Stimulated activated CD4-positive, alpha-beta T cell treated with anti-CD3 and anti-CD28 coated beads, Interleukin-2, amount 100 ng/mL, for 48 hours (primary cell): ENCODE results near the gene CCDC150.
"Not testable (repeated sequence)": the region's sequence is repeated elsewhere in the genome, so short reads cannot be mapped to it uniquely, and the experiment has no call there.

Source experiments
- DNase-seq, 2 donors: peaks; one replicate each; pipeline ENCODE4 v3.0.0-alpha.2; 2020

The CCDC150 gene

GRCh38 chr2:196639180-196640030 lies at the start of gene CCDC150:
CCDC150 (plus strand) TSS chr2:196639715; CDS start chr2:196639767, 52 bp downstream.
- peak; percentile 88 to 90 for DNase-seq

DNA sequence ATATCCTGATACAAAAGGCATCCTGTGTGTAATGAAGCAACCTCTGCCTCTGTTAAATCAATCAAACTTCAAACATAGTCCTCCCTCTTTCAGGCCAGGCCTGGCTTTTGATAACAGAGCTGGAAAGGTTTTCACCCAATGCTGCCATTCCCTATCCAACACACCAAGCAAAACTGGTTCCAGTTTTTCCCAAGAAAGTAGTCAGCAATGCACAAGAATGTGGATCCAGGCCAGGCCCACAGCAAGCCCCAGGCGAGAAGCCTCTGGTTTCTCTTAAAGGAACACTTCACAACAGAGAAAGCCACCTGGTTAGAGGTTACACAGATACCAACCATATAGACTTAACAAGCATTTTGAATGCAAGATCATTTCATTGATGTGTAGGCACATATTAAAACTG lies 49.2 kb upstream of the CCDC150 start:
- no peak for DNase-seq

- no peak for DNase-seq
Observed at GRCh38 chr2:196591004-196591403, 48.5 kb upstream of the CCDC150 start.

GRCh38 chr2:196591621-196592022 lies 47.9 kb upstream of the CCDC150 start:
- no peak for DNase-seq

DNA sequence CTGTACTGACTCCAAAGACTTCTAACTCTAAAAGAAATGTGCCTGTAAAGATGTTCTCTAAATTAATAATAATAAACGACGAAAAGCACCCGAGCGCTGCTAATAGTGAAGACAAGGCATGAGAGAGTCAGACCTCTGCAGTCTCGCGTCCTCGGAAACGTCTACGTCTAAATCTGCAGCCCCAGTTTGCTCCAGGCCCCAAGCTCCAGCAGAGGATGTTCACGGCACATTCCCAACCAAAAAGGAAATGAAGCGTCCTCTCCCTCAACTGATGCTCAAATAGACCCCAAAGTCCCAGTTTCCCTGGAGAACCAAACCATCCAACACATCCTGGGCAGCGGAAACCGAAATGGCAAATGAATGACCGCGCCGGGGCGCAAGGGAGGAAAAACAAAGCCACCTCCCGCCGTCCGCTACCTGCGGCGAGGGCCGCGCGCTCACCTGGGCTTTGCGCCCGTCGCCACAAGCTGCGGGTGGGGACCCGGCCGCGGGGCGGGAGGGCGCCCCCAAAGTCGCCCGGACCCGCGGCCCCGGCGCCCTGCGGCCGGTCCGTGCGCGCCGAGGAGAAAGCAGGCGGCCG lies 47.1 kb upstream of the CCDC150 start:
- no peak for DNase-seq

GRCh38 chr2:196592911-196593881 lies 46.3 kb upstream of the CCDC150 start, which contains the start of gene HECW2:
HECW2 (minus strand) TSS chr2:196593554.
- peak in 1 of 2 donors; percentile 7 for DNase-seq

- no peak for DNase-seq
Observed at GRCh38 chr2:196594158-196594557, 45.4 kb upstream of the CCDC150 start.

DNA sequence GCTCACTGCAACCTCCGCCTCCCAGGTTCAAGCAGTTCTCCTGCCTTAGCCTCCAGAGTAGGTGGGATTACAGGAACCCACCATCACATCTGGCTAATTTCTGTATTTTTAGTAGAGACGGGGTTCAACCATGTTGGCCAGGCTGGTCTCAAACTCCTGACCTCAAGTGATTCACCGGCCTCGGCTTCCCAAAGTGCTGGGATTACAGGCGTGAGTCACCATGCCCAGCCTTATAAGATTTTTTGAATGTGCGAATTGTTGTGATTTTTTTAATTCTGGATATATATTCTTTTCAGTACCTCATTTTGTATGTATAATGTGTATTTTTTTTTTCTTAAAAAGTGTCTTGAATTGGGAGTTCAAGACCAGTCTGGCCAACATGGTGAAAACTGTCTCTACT lies 42.0 kb upstream of the CCDC150 start:
- no peak for DNase-seq

GRCh38 chr2:196598412-196598811 lies 41.1 kb upstream of the CCDC150 start:
- no peak for DNase-seq

DNA sequence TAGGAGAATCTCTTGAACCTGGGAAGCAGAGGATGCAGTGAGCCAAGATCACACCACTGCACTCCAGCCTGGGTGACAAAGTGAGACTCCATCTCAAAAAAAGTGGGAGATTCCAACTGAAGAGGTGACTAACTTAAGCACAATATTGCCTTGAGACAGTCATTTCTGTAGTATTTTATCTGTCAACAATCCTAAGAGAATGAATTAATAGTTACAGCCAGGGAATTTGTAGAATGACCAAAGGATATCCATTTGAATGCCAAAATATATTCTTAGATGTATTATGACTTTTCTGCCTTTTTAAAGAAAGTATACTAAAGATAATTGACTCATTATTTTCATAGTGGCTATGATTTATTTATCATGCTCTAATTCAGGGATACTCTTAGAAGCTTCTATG lies 40.7 kb upstream of the CCDC150 start:
- DNase-seq = no peak

DNA sequence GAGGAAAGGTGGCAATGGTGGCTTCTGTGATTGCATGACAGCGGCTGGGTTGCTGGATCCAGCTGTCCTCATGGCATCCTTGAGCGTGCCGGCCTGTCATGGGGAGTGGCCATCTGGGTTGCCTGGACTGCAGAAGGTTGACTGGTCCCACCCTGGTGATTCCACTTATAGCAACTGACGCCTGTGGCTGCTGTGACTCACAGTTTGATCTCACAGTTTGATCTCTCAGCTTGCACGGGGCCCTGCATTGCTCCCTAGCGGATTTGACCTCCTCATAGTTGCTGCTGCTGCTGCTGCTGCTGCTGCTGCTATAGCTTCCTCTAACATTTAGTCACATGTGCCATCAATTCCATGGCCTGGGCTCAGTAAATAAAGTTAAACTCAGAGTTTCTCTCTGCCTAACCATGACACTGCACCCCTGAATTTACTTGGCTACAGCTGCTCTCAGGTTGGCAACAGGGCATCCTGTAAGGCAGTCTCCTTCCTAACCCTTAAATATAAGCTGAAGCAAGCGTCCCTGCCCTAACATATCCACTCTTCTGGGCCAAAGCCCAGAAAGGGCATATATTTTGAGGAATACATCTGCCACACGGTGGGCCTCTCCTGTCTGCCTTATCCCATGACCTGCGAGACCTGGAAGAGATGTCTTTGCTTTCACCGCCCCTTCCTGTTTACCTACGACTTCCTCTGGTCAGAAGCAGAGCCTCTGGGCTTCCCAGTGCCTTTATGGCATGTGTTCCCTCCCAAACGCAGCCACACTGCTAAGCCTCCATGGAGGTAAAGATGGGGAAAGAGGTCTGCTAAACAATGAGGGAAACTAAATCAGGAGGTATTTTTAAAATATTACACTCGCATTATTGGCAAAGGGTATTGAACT lies 37.8 kb upstream of the CCDC150 start:
- DNase-seq = no peak

GRCh38 chr2:196604196-196604595 lies 35.3 kb upstream of the CCDC150 start:
- no peak for DNase-seq

- DNase-seq = no peak
Observed at GRCh38 chr2:196606516-196606915, 33.0 kb upstream of the CCDC150 start.

- DNase-seq = no peak
Observed at GRCh38 chr2:196607073-196607472, 32.4 kb upstream of the CCDC150 start.

DNA sequence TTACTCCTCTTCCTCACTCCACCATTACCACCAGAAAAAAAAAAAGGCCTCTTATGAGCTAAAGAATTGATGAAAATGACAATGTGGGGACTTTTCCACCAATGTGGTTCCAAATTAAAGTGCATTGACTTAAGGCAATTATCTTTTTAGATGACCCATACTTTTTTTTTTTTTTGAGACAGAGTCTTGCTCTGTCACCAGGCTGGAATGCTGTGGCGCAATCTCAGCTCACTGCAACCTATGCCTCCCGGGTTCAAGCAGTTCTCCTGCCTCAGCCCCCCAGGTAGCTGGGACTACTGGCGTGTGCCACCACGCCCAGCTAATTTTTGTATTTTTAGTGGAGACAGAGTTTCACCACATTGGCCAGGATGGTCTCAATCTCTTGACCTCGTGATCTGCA lies 31.6 kb upstream of the CCDC150 start:
- DNase-seq = not testable (repeated sequence)

DNA sequence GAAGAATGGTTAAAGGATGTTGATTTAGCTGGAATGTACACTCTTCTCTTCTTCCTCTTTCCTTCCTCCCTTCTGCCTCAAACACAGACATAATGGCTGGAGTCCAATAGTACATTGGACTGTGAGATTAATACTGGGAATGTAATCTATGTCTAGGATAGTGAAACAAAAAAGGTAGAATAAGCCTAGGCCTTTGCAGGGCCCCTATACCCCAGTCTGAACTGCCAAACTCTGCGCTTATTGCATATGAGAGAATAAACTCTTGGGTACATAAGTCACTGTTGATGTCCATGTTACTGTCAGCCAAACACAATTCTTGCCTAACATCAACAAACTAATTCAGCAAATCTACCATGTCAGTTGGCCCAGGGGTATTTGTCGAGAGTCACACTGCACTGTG lies 29.7 kb upstream of the CCDC150 start:
- DNase-seq = no peak

DNA sequence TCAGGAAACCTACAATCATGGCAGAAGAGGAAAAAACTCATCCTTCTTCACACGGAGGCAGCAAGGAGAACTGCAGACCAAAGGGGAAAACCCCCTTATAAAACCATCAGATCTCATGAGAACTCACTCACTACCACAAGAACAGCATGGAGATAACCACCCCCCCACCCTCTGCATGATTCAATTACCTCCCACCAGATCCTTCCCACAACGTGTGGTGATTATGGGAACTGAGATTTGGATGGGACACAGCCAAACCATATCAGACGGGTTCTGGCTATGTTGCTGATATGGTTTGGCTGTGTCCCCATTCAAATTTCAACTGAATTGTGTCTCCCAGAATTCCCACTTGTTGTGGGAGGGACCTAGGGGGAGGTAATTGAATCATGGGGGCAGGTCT lies 28.7 kb upstream of the CCDC150 start:
- DNase-seq = no peak

- DNase-seq = no peak
Observed at GRCh38 chr2:196613302-196613701, 26.2 kb upstream of the CCDC150 start.

DNA sequence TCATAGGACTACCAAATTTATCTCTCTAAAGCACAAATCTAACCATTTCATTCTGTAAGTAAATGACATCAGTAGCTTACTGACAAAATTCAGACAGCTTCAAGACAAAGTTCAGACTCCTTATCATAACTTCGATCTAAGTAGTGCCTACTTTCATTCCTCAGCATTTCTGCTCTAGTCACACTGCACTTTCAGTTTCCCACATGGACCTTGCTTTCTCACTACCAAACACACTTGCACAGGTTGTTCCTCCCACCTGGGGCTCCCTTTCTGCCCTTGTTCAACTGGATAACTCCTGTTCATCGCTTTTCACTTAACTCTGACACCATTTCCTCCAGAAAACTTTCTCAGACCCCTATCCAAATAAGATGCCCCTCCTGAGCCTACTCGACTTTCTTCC lies 22.1 kb upstream of the CCDC150 start:
- no peak for DNase-seq

- DNase-seq = no peak
Observed at GRCh38 chr2:196618661-196619060, 20.9 kb upstream of the CCDC150 start.

DNA sequence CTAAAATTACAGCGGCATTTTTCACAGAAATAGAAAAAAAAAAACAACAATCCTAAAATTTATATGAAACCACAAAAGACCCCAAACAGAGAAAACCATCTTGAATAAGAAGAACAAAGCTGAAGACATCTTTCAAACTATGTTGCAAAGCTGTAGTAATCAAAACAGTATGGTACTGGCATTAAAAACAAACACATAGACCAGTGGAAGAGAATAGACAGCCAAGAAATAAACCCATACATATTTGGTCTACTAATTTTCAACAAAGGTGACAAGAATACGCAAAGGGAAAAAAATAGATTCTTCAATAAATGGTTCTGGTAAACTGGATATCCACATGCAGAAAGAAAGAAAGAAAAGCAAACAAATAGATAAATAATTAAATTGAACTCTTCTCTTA lies 9.0 kb upstream of the CCDC150 start:
- no peak for DNase-seq

DNA sequence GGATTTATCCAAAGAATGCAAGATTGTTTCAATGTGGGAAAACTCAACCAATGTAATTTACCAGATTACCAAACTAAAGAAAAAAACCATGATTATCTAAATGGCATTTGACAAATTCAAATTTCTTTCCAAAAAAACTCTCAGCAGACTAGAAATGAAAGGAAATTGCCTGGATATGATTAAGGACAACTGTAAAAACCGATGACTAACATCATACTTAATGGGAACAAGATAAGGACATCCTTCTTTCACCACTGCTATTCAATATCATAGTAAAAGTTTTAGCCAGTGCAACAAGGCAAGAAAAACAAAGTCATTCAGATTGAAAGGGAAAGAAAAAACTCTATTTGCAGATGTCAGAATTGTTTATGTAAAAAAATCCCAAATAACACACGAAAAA lies 4.4 kb upstream of the CCDC150 start:
- DNase-seq = no peak
